D721Med (cell line): ENCODE data around the gene GTF3C5.

ENCODE experiments used
- DNase-seq: peaks from one replicate; pipeline ENCODE4 v3.0.0; 2011; ENCODE audit warnings: low spot score; ENCODE audit not compliant: insufficient read length
- FAIRE-seq: peaks from 2 replicates; lab custom pipeline; 2011; peaks lifted over from hg19 to GRCh38; lab: Jason Lieb, UNC
- CTCF ChIP-seq: IDR thresholded peaks from 2 replicates; pipeline ENCODE4 v1.5.1; 2012; ENCODE audit warnings: mild to moderate bottlenecking, control low read depth; ENCODE audit not compliant: insufficient read depth; ENCODE audit errors: missing control alignments

GTF3C5 gene

GRCh38 chr9:133049043-133049442 lies 18.2 kb downstream of the GTF3C5 start:
- TF ChIP-seq CTCF, result no peak
- FAIRE-seq (no peak), DNase-seq (no peak)

- DNase-seq, result no peak
- FAIRE-seq, result no peak
- TF ChIP-seq CTCF, result no peak
Observed at GRCh38 chr9:133050142-133050541, 19.3 kb downstream of the GTF3C5 start.

- DNase-seq (no peak), FAIRE-seq (no peak)
- no peak for TF ChIP-seq CTCF
Observed at GRCh38 chr9:133050781-133051180, 20.0 kb downstream of the GTF3C5 start.

DNA sequence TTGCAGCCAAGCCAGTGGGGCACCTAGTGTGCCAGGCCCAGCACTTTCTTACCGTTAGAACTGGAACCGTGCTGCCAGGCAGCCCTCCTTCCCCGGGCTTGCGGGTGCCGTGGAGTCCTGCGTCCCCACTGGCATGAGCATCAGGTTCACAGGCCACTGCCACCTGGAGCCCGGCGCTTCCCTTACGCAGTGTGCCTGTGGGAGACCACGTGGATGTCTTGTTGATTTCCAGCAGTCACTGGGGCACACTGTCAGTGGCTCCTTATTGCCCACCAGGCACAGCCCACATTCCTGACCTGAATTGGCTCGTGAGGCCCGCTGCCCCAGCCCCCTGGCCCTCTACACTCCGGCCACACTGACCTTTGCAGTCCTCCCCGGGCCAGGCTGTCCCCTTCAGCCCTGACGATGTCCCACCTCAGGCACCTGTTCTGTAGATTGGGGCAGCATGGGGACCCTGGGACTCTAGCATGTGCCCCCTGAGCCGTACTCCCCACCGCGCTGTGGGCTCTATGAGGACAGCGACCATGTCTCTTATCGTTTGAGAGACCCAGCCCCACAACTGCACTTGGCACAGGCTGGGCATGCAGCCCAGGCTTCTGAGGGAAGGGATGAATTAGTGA lies 20.6 kb downstream of the GTF3C5 start:
- no peak for DNase-seq
- FAIRE-seq, result no peak
- no peak for TF ChIP-seq CTCF

- DNase-seq (no peak), FAIRE-seq (no peak)
- no peak for TF ChIP-seq CTCF
Observed at GRCh38 chr9:133051966-133052539, 21.3 kb downstream of the GTF3C5 start.

DNA sequence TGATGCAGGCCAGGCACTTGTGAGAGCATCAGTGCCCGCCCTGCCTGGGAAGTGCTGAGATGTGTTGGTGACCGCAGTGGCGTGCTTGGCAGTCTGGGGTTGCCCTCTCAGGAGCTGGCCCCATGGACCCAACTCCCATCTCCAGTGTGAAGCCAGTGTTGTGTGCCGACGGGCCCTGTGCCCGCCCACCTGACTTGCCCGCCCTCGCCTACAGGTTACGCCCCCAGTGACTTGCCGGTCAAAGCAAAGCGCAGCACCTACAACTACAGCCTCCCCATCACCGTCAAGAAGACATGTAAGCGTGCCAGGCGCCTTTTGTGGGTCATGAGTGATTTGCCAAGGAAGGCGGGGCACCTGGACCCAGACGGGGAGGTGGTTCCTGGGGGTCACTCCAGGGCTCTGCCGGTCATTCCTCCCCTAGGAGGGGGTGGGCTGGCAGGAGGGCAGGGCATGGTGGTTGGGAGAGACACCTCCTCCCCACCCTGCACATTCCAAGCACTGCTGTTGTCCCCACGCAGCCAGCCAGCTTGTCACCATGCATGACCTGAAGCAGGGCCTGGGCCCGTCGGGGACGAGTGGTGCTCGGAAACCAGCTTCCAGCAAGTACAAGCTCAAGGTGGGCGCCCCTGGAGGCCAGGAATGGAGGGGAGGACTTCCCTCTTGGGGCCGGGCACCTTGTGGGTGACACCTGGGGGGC lies 23.5 kb downstream of the GTF3C5 start:
- FAIRE-seq (no peak), DNase-seq (no peak)
- no peak for TF ChIP-seq CTCF

- FAIRE-seq, result no peak
- DNase-seq, result no peak
- TF ChIP-seq CTCF, result no peak
Observed at GRCh38 chr9:133054966-133055365, 24.2 kb downstream of the GTF3C5 start.
